Loucy (cell line): ENCODE results near the gene MPRIP.

Experiments used
- H2AFZ ChIP-seq: fragments of 200-600 bp; sonication (generic); 2 replicates; pipeline ENCODE4 v1.6.0; 2016; ENCODE audit warnings: antibody characterized with exemption, mild to moderate bottlenecking, low read length, moderate library complexity
- H3F3A ChIP-seq: fragments of 200-600 bp; 2 replicates; pipeline ENCODE4 v1.6.0; 2016; ENCODE audit warnings: antibody characterized with exemption, low read depth, mild to moderate bottlenecking
- H3K27me3 ChIP-seq: fragments of 200-600 bp; sonication (generic); 2 replicates; pipeline ENCODE4 v1.6.1; 2014; ENCODE audit warnings: low read length, mild to moderate bottlenecking; ENCODE audit not compliant: insufficient read depth, poor library complexity, severe bottlenecking
- H3K36me3 ChIP-seq: fragments of 200-600 bp; sonication (generic); 2 replicates; pipeline ENCODE4 v1.6.1; 2016; ENCODE audit warnings: low read length; ENCODE audit not compliant: insufficient read depth
- H3K4me1 ChIP-seq: fragments of 200-600 bp; sonication (generic); 2 replicates; pipeline ENCODE4 v1.5.1; 2014; ENCODE audit warnings: low read length, mild to moderate bottlenecking; ENCODE audit not compliant: insufficient read depth, poor library complexity, severe bottlenecking
- H3K4me2 ChIP-seq: fragments of 200-600 bp; sonication (generic); 2 replicates; pipeline ENCODE4 v1.6.0; 2014; ENCODE audit warnings: antibody characterized with exemption, low read length, low read depth, mild to moderate bottlenecking; ENCODE audit not compliant: poor library complexity, severe bottlenecking
- H3K4me3 ChIP-seq: fragments of 200-600 bp; sonication (generic); 2 replicates; pipeline ENCODE4 v1.5.1; 2014; ENCODE audit warnings: low read length, mild to moderate bottlenecking, mixed read lengths; ENCODE audit not compliant: poor library complexity, severe bottlenecking
- H3K79me2 ChIP-seq: fragments of 200-600 bp; sonication (generic); 2 replicates; pipeline ENCODE4 v1.6.1; 2014; ENCODE audit warnings: low read length; ENCODE audit not compliant: insufficient read depth
- H3K9ac ChIP-seq: fragments of 200-600 bp; sonication (generic); 2 replicates; pipeline ENCODE4 v1.6.0; 2014; ENCODE audit warnings: mild to moderate bottlenecking, low read depth, low read length, moderate library complexity; ENCODE audit not compliant: poor library complexity, severe bottlenecking
- H3K9me2 ChIP-seq: fragments of 200-600 bp; sonication (generic); replicated peaks from 2 replicates; pipeline ENCODE4 v1.6.1; 2016; ENCODE audit warnings: low read depth, low read length, mixed read lengths
- H3K9me3 ChIP-seq: fragments of 200-600 bp; sonication (generic); 2 replicates; pipeline ENCODE4 v1.6.1; 2014; ENCODE audit warnings: mild to moderate bottlenecking, antibody characterized with exemption, low read length, low read depth; ENCODE audit not compliant: insufficient read depth
- H4K20me1 ChIP-seq: fragments of 200-600 bp; sonication (generic); 2 replicates; pipeline ENCODE4 v1.6.0; 2014; ENCODE audit warnings: antibody characterized with exemption, low read length, mild to moderate bottlenecking; ENCODE audit not compliant: insufficient read depth, poor library complexity, severe bottlenecking
- EZH2phosphoT487 ChIP-seq: fragments of 200-600 bp; IDR thresholded peaks from 2 replicates; pipeline ENCODE4 v1.6.1; 2018; ENCODE audit warnings: antibody characterized with exemption, mild to moderate bottlenecking, moderate library complexity, borderline replicate concordance
- TF ChIP-seq, protein P1 (sequence below): fragments of 200-600 bp; sonication (generic); conservative IDR thresholded peaks from 2 replicates; pipeline ENCODE4 v1.5.1; 2014; ENCODE audit warnings: mild to moderate bottlenecking, antibody characterized with exemption, low read length

MPRIP gene

GRCh38 chr17:17035920-17036523 lies 6.2 kb upstream of the MPRIP start:
- Histone ChIP-seq H3K79me2 (no peaks in the 10 kb centered on the region), H3K4me3 (no peak overlapping the region), H2AFZ (no peak overlapping the region), H3K36me3 (no peaks in the 10 kb centered on the region), H4K20me1 (no peaks in the 10 kb centered on the region), H3F3A (peaks cover 3% of the 10 kb centered on the region; the same call in 1 of the 2 replicates), H3K4me1 (peaks cover 4% of the 10 kb centered on the region), H3K9ac (no peak overlapping the region), H3K9me2 (no peaks in the 10 kb centered on the region), H3K27me3 (no peaks in the 10 kb centered on the region), H3K4me2 (no peak overlapping the region), H3K9me3 (no peaks in the 10 kb centered on the region)
- TF ChIP-seq, protein P1, sequence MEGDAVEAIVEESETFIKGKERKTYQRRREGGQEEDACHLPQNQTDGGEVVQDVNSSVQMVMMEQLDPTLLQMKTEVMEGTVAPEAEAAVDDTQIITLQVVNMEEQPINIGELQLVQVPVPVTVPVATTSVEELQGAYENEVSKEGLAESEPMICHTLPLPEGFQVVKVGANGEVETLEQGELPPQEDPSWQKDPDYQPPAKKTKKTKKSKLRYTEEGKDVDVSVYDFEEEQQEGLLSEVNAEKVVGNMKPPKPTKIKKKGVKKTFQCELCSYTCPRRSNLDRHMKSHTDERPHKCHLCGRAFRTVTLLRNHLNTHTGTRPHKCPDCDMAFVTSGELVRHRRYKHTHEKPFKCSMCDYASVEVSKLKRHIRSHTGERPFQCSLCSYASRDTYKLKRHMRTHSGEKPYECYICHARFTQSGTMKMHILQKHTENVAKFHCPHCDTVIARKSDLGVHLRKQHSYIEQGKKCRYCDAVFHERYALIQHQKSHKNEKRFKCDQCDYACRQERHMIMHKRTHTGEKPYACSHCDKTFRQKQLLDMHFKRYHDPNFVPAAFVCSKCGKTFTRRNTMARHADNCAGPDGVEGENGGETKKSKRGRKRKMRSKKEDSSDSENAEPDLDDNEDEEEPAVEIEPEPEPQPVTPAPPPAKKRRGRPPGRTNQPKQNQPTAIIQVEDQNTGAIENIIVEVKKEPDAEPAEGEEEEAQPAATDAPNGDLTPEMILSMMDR = no peak
- TF ChIP-seq EZH2phosphoT487 = no peak

DNA sequence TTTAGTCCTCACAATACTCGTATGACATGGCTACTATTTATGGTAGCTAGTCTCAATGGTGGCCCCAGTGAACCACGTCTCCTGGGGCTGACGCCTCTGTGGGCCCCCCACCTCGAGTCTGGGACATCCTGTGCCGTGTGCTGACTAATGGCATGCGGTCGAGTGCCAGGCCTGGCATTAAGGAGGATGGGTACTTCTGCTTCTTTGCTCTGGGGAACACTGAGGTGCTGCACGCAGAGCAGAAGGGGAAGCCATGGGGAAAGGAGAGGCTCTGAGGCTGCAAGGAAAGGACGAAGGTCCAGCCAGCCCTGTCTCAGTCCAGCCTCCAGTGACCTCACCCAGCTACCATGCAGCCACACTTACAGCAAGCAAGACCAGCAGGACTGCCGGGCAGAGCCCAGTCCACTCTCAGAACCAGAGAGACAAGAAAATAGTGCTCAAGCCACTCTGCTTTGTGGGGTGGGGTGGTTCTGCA lies 5.7 kb upstream of the MPRIP start:
- no peaks in the 10 kb centered on the region for H3K79me2 ChIP-seq
- H3K4me2 ChIP-seq = no peak overlapping the region
- peaks cover 5% of the 10 kb centered on the region for H3K4me1 ChIP-seq
- H3K4me3 ChIP-seq = no peak overlapping the region
- TF ChIP-seq, protein P1 = no peak
- no peak for TF ChIP-seq EZH2phosphoT487
- H4K20me1 ChIP-seq = no peaks in the 10 kb centered on the region
- H2AFZ ChIP-seq = no peak overlapping the region
- H3K9ac ChIP-seq = no peak overlapping the region
- H3K27me3 ChIP-seq = no peaks in the 10 kb centered on the region
- H3F3A ChIP-seq = peaks cover 3% of the 10 kb centered on the region; the same call in 1 of the 2 replicates
- H3K36me3 ChIP-seq = no peaks in the 10 kb centered on the region
- no peaks in the 10 kb centered on the region for H3K9me3 ChIP-seq
- no peaks in the 10 kb centered on the region for H3K9me2 ChIP-seq

- Histone ChIP-seq H3K4me3 (no peak overlapping the region), H4K20me1 (peaks cover 22% of the 10 kb centered on the region), H3K4me2 (no peak overlapping the region), H3K9me2 (no peaks in the 10 kb centered on the region), H3K79me2 (peaks cover 23% of the 10 kb centered on the region), H3F3A (no peaks in the 10 kb centered on the region), H3K9me3 (no peaks in the 10 kb centered on the region), H2AFZ (no peak overlapping the region), H3K27me3 (no peaks in the 10 kb centered on the region), H3K36me3 (no peaks in the 10 kb centered on the region), H3K9ac (no peak overlapping the region), H3K4me1 (peaks cover 25% of the 10 kb centered on the region)
- TF ChIP-seq EZH2phosphoT487 = no peak
- TF ChIP-seq, protein P1 = no peak
These were observed 2.3 kb upstream of the MPRIP start for GRCh38 chr17:17039911-17040310.
